ENCODE measurements around the gene ELF1.

- TF ChIP-seq MAX (CRISPR knock-in tag; IDR thresholded peaks at IDR 0.05) (no peak), E2F4 (CRISPR knock-in tag; IDR thresholded peaks at IDR 0.05; ENCODE audit: borderline replicate concordance, low read depth) (no peak), CTCF (IDR thresholded peaks at IDR 0.05) (no peak), E2F5 (CRISPR knock-in tag; IDR thresholded peaks at IDR 0.05) (no peak), JUN (CRISPR knock-in tag; IDR thresholded peaks at IDR 0.05) (no peak), CREB1 (CRISPR knock-in tag; IDR thresholded peaks at IDR 0.05) (no peak), SP1 (CRISPR knock-in tag; conservative IDR thresholded peaks at IDR 0.05) (no peak), TEAD4 (CRISPR knock-in tag; IDR thresholded peaks at IDR 0.05) (no peak), ZNF423 (CRISPR knock-in tag; IDR thresholded peaks at IDR 0.05) (no peak), ZNF532 (CRISPR knock-in tag; IDR thresholded peaks at IDR 0.05; ENCODE audit: borderline replicate concordance) (no peak)
Observed at GRCh38 chr13:41052441-41052840, 33.3 kb upstream of the ELF1 start.

Data from WTC11 (cell line).